ENCODE results near the gene P2RX5. TPM values are rescaled to one million over a fixed set of nuclear protein-coding genes. Genes with fewer than 3 reads are reported as not detected.
A peak's percentile ranks its signal among the peaks of the same experiment; 100 is the strongest.

P2RX5 gene
- total and polyA plus RNA-seq, 2 experiments from 2014 or later, result not detected

- WGBS (ENCODE audit: low lambda C conversion rate, missing lambda C conversion rate), result 79% methylated on average over 3 of the region's 3 CpGs
- no peaks in the 10 kb centered on the region for H3K36me3 ChIP-seq (replicated peaks; ENCODE audit: insufficient read depth, low read depth)
- H3K9me2 ChIP-seq (replicated peaks; ENCODE audit: insufficient read depth), result no peaks in the 10 kb centered on the region
- H3K4me3 ChIP-seq, result no peak overlapping the region
- no peaks in the 10 kb centered on the region for H3K9me3 ChIP-seq (ENCODE audit: low read depth)
- H3K79me2 ChIP-seq, result peaks cover 6% of the 10 kb centered on the region
- no peaks in the 10 kb centered on the region for H3K27me3 ChIP-seq
- H2AFZ ChIP-seq, result no peak overlapping the region
- H3K27ac ChIP-seq, result no peak overlapping the region
- no peaks in the 10 kb centered on the region for H4K20me1 ChIP-seq (ENCODE audit: insufficient read depth, poor library complexity, severe bottlenecking)
- TF ChIP-seq EZH2 (IDR thresholded peaks at IDR 0.05; ENCODE audit: borderline replicate concordance) (no peak), CTCF (IDR thresholded peaks at IDR 0.05; ENCODE audit: poor library complexity) (no peak), EZH2phosphoT487 (IDR thresholded peaks at IDR 0.05; ENCODE audit: low read depth, severe bottlenecking, unreplicated experiment) (no peak)
- DNase-seq (ENCODE audit: low spot score), result no peak
- H3K4me2 ChIP-seq, result no peak overlapping the region
- no peaks in the 10 kb centered on the region for H3K4me1 ChIP-seq (ENCODE audit: insufficient read depth)
Observed at GRCh38 chr17:3641014-3641413, 54.9 kb downstream of the P2RX5 start.

GRCh38 chr17:3639981-3640596, 55.9 kb downstream of the P2RX5 start:
- Histone ChIP-seq H3K36me3 (replicated peaks; ENCODE audit: insufficient read depth, low read depth) (no peaks in the 10 kb centered on the region), H2AFZ (no peak overlapping the region), H3K79me2 (peaks cover 7% of the 10 kb centered on the region), H3K27ac (no peak overlapping the region), H3K4me2 (no peak overlapping the region), H3K4me3 (no peak overlapping the region), H3K27me3 (no peaks in the 10 kb centered on the region), H4K20me1 (ENCODE audit: insufficient read depth, poor library complexity, severe bottlenecking) (no peaks in the 10 kb centered on the region), H3K4me1 (ENCODE audit: insufficient read depth) (no peaks in the 10 kb centered on the region), H3K9me2 (replicated peaks; ENCODE audit: insufficient read depth) (no peaks in the 10 kb centered on the region), H3K9me3 (ENCODE audit: low read depth) (no peaks in the 10 kb centered on the region)
- WGBS (ENCODE audit: low lambda C conversion rate, missing lambda C conversion rate), result 63% methylated on average over 7 of the region's 7 CpGs
- DNase-seq (ENCODE audit: low spot score), result no peak
- TF ChIP-seq EZH2 (IDR thresholded peaks at IDR 0.05; ENCODE audit: borderline replicate concordance), result no peak
- no peak for TF ChIP-seq CTCF (IDR thresholded peaks at IDR 0.05; ENCODE audit: poor library complexity)
- no peak for TF ChIP-seq EZH2phosphoT487 (IDR thresholded peaks at IDR 0.05; ENCODE audit: low read depth, severe bottlenecking, unreplicated experiment)

DNA sequence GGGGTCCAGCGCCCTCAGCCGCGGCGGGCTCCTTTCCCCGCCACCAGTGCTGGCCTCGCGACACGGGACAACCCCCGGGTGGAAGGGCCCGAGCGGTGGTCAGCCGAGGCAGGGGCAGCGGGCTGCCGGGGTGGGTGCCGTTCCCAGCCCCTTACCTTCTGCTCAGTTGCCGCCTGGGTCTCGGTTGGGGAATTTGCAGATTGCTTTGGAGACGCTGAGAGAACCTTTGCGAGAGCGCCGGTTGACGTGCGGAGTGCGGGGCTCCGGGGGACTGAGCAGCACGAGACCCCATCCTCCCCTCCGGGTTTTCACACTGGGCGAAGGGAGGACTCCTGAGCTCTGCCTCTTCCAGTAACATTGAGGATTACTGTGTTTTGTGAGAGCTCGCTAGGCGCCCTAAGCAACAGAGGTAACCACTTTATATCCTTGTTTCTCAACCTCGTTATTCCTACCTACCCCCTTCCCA, 59.0 kb downstream of the P2RX5 start:
- peak overlapping the region; percentile 94 for H3K27ac ChIP-seq
- TF ChIP-seq EZH2phosphoT487 (IDR thresholded peaks at IDR 0.05; ENCODE audit: low read depth, severe bottlenecking, unreplicated experiment) (no peak), EZH2 (IDR thresholded peaks at IDR 0.05; ENCODE audit: borderline replicate concordance) (no peak), CTCF (IDR thresholded peaks at IDR 0.05; ENCODE audit: poor library complexity) (no peak)
- no peaks in the 10 kb centered on the region for H3K36me3 ChIP-seq (replicated peaks; ENCODE audit: insufficient read depth, low read depth)
- under 1% methylated on average over 31 of the region's 31 CpGs for WGBS (ENCODE audit: low lambda C conversion rate, missing lambda C conversion rate)
- H2AFZ ChIP-seq, result peak overlapping the region; percentile 5
- peaks cover 6% of the 10 kb centered on the region for H3K4me1 ChIP-seq (ENCODE audit: insufficient read depth)
- no peaks in the 10 kb centered on the region for H3K9me2 ChIP-seq (replicated peaks; ENCODE audit: insufficient read depth)
- peak overlapping the region; percentile 9 for H3K4me3 ChIP-seq
- H3K9me3 ChIP-seq (ENCODE audit: low read depth), result no peaks in the 10 kb centered on the region
- no peaks in the 10 kb centered on the region for H4K20me1 ChIP-seq (ENCODE audit: insufficient read depth, poor library complexity, severe bottlenecking)
- peak overlapping the region; percentile 88 for H3K4me2 ChIP-seq
- H3K27me3 ChIP-seq, result no peaks in the 10 kb centered on the region
- no peak for DNase-seq (ENCODE audit: low spot score)
- peaks cover 32% of the 10 kb centered on the region for H3K79me2 ChIP-seq
